ENCODE data around the gene RBM34. TPM values are rescaled to one million over a fixed set of nuclear protein-coding genes. Genes with fewer than 3 reads are reported as not detected.

RBM34 gene
- total RNA-seq, 1 experiment from 2014 or later, result 104 TPM

GRCh38 chr1:235122348-235122747 lies 38.7 kb downstream of the RBM34 start:
- in situ Hi-C loops (cut with HindIII; ENCODE audit: low pct_unique_long_range_greater_than_20kb, low sequenced_read_pairs) (no loop called here), intact Hi-C loops (cut with micrococcal nuclease; ENCODE audit: unreplicated experiment) (no loop called here)
- TF ChIP-seq CTCF (IDR thresholded peaks at IDR 0.05) (no peak), TCF7L2 (IDR thresholded peaks at IDR 0.05; ENCODE audit: low read depth, low read length) (no peak), SIN3A (IDR thresholded peaks at IDR 0.05; ENCODE audit: borderline replicate concordance, insufficient read depth, low read depth, low read length) (no peak), POLR2AphosphoS5 (IDR thresholded peaks at IDR 0.05; ENCODE audit: low read depth, low read length) (no peak), REST (IDR thresholded peaks at IDR 0.05; ENCODE audit: insufficient read depth in 1 of 2, low read depth in 2 of 2, low read length in 1 of 2) (no peak)
- H3K27me3 ChIP-seq (ENCODE audit: control insufficient read depth, insufficient read depth, low read length), result no peaks in the 10 kb centered on the region
- H3K36me3 ChIP-seq (ENCODE audit: control insufficient read depth, insufficient read depth, low read length), result peaks cover 34% of the 10 kb centered on the region; the same call in 1 of the 2 replicates
- H3K27ac ChIP-seq (ENCODE audit: low read length), result no peak overlapping the region
- no peak overlapping the region for H3K4me3 ChIP-seq (ENCODE audit: low read depth in 2 of 2, low read length in 2 of 2)
- ChIA-PET POLR2A (no interaction called here), CTCF (no interaction called here)
- peaks cover 6% of the 10 kb centered on the region for H3K4me1 ChIP-seq (ENCODE audit: control insufficient read depth, insufficient read depth, low read length)
- no TSS peak for BruUV-seq (replicated peaks)
- ATAC-seq (no peak), DNase-seq (ENCODE audit: low read depth, low spot score) (no peak)
- H3K9me3 ChIP-seq (ENCODE audit: control insufficient read depth, insufficient read depth, low read depth, low read length), result no peaks in the 10 kb centered on the region

- ATAC-seq (no peak), DNase-seq (ENCODE audit: low read depth, low spot score) (no peak)
- Histone ChIP-seq H3K27ac (ENCODE audit: low read length) (peak overlapping the region; percentile 49; the same call in 1 of the 2 replicates), H3K4me3 (ENCODE audit: low read depth in 2 of 2, low read length in 2 of 2) (no peak overlapping the region), H3K4me1 (ENCODE audit: control insufficient read depth, insufficient read depth, low read length) (0 out of 2 replicates have a peak, but pooled peaks cover 4% of the 10 kb centered on the region), H3K9me3 (ENCODE audit: control insufficient read depth, insufficient read depth, low read depth, low read length) (no peaks in the 10 kb centered on the region), H3K36me3 (ENCODE audit: control insufficient read depth, insufficient read depth, low read length) (peaks cover 48% of the 10 kb centered on the region), H3K27me3 (ENCODE audit: control insufficient read depth, insufficient read depth, low read length) (no peaks in the 10 kb centered on the region)
- ChIA-PET POLR2A (interaction anchor here (0.6 kb wide), 1 partner anchor 39 kb away, joined by 3 read pairs; no protein-coding TSS in a partner anchor), CTCF (no interaction called here)
- in situ Hi-C loops (cut with HindIII; ENCODE audit: low pct_unique_long_range_greater_than_20kb, low sequenced_read_pairs), result no loop called here
- no TSS peak for BruUV-seq (replicated peaks)
- TF ChIP-seq TCF7L2 (IDR thresholded peaks at IDR 0.05; ENCODE audit: low read depth, low read length), result no peak
- intact Hi-C loops (cut with micrococcal nuclease; ENCODE audit: unreplicated experiment), result no loop called here
Observed at GRCh38 chr1:235113183-235113917, 47.7 kb downstream of the RBM34 start.

Measured in Panc1 (cell line).